Panc1 (cell line): ENCODE data around the gene MTMR11.

Source experiments
- POLR2AphosphoS5 ChIP-seq: IDR thresholded peaks from 2 replicates; pipeline ENCODE4 v1.6.1; 2012; ENCODE audit warnings: mild to moderate bottlenecking, low read depth, low read length, moderate library complexity
- TF ChIP-seq, protein P1 (sequence below): fragments of 450-650 bp; IDR thresholded peaks from 2 replicates; pipeline ENCODE4 v1.5.1; 2017; ENCODE audit warnings: mild to moderate bottlenecking

DNA sequence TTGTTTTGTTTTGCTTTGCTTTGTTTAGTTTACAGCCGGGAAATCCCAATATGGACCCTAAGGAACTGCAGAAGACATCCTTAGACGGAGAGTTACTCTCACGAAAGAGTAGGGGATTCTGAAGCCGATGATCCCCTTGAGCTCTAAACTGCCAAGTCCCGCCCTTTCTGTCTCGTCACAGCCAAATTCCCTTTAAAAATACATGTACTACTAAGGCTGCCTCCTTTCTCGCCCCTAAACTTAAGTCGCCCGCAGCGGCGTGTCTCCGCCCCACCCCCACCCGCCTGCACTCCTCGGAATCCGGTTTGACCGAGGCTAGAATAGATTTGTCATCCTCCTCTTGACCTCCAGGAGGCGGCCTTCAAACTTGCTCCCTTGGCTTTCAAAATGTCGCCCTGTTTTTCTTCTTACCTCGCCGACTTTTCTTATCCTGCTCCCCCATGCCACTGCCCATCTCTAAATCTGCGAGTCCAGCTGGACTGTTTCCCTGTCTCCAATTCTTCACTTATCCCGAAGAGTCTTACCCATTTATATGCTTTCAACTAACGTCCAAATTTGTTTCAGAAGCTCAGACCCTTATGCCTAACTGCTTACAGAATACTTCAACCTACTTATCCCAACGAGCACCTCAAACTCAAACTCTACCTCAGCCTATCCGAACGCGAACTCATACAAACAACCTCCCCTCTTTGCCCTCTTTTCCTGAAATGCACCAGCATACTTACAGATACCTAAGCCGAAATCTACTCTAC, 48.3 kb downstream of the MTMR11 start:
- TF ChIP-seq, protein P1, sequence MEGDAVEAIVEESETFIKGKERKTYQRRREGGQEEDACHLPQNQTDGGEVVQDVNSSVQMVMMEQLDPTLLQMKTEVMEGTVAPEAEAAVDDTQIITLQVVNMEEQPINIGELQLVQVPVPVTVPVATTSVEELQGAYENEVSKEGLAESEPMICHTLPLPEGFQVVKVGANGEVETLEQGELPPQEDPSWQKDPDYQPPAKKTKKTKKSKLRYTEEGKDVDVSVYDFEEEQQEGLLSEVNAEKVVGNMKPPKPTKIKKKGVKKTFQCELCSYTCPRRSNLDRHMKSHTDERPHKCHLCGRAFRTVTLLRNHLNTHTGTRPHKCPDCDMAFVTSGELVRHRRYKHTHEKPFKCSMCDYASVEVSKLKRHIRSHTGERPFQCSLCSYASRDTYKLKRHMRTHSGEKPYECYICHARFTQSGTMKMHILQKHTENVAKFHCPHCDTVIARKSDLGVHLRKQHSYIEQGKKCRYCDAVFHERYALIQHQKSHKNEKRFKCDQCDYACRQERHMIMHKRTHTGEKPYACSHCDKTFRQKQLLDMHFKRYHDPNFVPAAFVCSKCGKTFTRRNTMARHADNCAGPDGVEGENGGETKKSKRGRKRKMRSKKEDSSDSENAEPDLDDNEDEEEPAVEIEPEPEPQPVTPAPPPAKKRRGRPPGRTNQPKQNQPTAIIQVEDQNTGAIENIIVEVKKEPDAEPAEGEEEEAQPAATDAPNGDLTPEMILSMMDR = peak; percentile 83
- peak; percentile 11; the same call in 1 of the 2 replicates for TF ChIP-seq POLR2AphosphoS5
